ENCODE measurements around the gene RERE.

- no peak for TF ChIP-seq MAX (IDR thresholded peaks at IDR 0.05; ENCODE audit: insufficient read depth, insufficient read length)
- TF ChIP-seq EZH2 (IDR thresholded peaks at IDR 0.05; ENCODE audit: borderline replicate concordance, low read depth, low read length, severe bottlenecking), result no peak
- no peak for TF ChIP-seq POLR2A (IDR thresholded peaks at IDR 0.05; ENCODE audit: low read depth, low read length)
- TF ChIP-seq POLR2AphosphoS5 (IDR thresholded peaks at IDR 0.05; ENCODE audit: insufficient read depth, low read depth, low read length), result no peak
These were observed 24.0 kb upstream of the RERE start for GRCh38 chr1:8841395-8841794.
